Common myeloid progenitor, CD34-positive (primary cell): Measurements from ENCODE around the gene USH2A.

Experiments used
- CTCF ChIA-PET: fragments of 350-600 bp; sonication (Branson Sonifier 250); formaldehyde crosslinking; loops from one replicate; lab custom pipeline; 2021; ENCODE audit warnings: antibody characterized with exemption; lab: Charles Lee
- POLR2A ChIA-PET: fragments of 350-600 bp; sonication (Branson Sonifier 250); formaldehyde crosslinking; loops from one replicate; lab custom pipeline; 2021; ENCODE audit warnings: antibody characterized with exemption; lab: Charles Lee
- DNase-seq, 3 donors: peaks; one replicate each; pipeline versions ENCODE4 v3.0.0 to v3.0.0-alpha.2; 2013
- H3K27ac ChIP-seq, 2 experiments: 1 replicate in 1 of 2; 2 replicates in 1 of 2; pipeline ENCODE4 v1.7.0; 2013; ENCODE audit warnings: inconsistent platforms in 2 of 2, low read length in 2 of 2, mild to moderate bottlenecking in 2 of 2, low read depth in 1 of 2, moderate library complexity in 1 of 2; ENCODE audit not compliant: severe bottlenecking in 2 of 2, insufficient read depth in 1 of 2, poor library complexity in 1 of 2
- H3K27me3 ChIP-seq, 5 experiments: replicated peaks in 2 of 5; 1 replicate in 3 of 5; 2 replicates in 2 of 5; pipeline versions ENCODE4 v1.6.1 to v1.7.0; 2013; ENCODE audit warnings: low read length in 4 of 5, mild to moderate bottlenecking in 2 of 5, moderate library complexity in 2 of 5, inconsistent platforms in 1 of 5; ENCODE audit not compliant: insufficient read depth in 5 of 5, control insufficient read depth in 4 of 5
- H3K36me3 ChIP-seq, 4 experiments: 1 replicate in 2 of 4; 2 replicates in 2 of 4; pipeline versions ENCODE4 v1.6.1 to v1.7.0; 2013; ENCODE audit warnings: low read length in 3 of 4, control low read depth in 1 of 4, mild to moderate bottlenecking in 1 of 4; ENCODE audit not compliant: control insufficient read depth in 4 of 4, insufficient read depth in 4 of 4
- H3K4me1 ChIP-seq, 4 experiments: 1 replicate in 3 of 4; 2 replicates in 1 of 4; pipeline versions ENCODE4 v1.6.1 to v1.7.1; 2013; ENCODE audit warnings: low read length in 3 of 4, mild to moderate bottlenecking in 3 of 4, control low read depth in 1 of 4, inconsistent platforms in 1 of 4, moderate library complexity in 1 of 4; ENCODE audit not compliant: control insufficient read depth in 4 of 4, insufficient read depth in 4 of 4; ENCODE audit errors: control extremely low read depth in 1 of 4
- H3K4me3 ChIP-seq, 7 experiments: 1 replicate in 4 of 7; 2 replicates in 3 of 7; pipeline versions ENCODE4 v1.5.1 to v1.7.0; 2013; ENCODE audit warnings: mild to moderate bottlenecking in 7 of 7, low read length in 6 of 7, moderate library complexity in 6 of 7, inconsistent platforms in 2 of 7, low read depth in 2 of 7, control low read depth in 1 of 7; ENCODE audit not compliant: insufficient read depth in 4 of 7, control insufficient read depth in 1 of 7; ENCODE audit errors: extremely low read depth in 1 of 7
- H3K9me3 ChIP-seq, 5 experiments: 1 replicate in 4 of 5; 2 replicates in 1 of 5; pipeline versions ENCODE4 v1.6.1 to v1.7.1; 2013; ENCODE audit warnings: low read length in 4 of 5, mild to moderate bottlenecking in 2 of 5, inconsistent platforms in 1 of 5, low read depth in 1 of 5, moderate library complexity in 1 of 5; ENCODE audit not compliant: control insufficient read depth in 4 of 5, insufficient read depth in 2 of 5; ENCODE audit errors: control extremely low read depth in 1 of 5
- WGBS: methylation state at CpG from one replicate; pipeline ENCODE4 v1.1.5; 2013; ENCODE audit not compliant: insufficient coverage; 5-methylcytosine and 5-hydroxymethylcytosine counted together

The USH2A gene

GRCh38 chr1:216433175-216433574 is 9.9 kb upstream of the USH2A start:
- Histone ChIP-seq H3K36me3 (no peaks in the 10 kb centered on the region), H3K4me3 (no peak overlapping the region), H3K4me1 (no peaks in the 10 kb centered on the region), H3K9me3 (no peaks in the 10 kb centered on the region), H3K27ac (no peak overlapping the region), H3K27me3 (no peaks in the 10 kb centered on the region)
- ChIA-PET CTCF (no interaction called here), POLR2A (no interaction called here)
- DNase-seq, result no peak
- no CpG with 5 or more reads among the region's 2 CpGs for WGBS

GRCh38 chr1:216430744-216431143 is 7.5 kb upstream of the USH2A start:
- H3K4me3 ChIP-seq, result no peak overlapping the region
- H3K27ac ChIP-seq, result no peak overlapping the region
- no peaks in the 10 kb centered on the region for H3K4me1 ChIP-seq
- no peaks in the 10 kb centered on the region for H3K27me3 ChIP-seq
- WGBS, result 81% methylated on average over 2 of the region's 2 CpGs
- H3K36me3 ChIP-seq, result no peaks in the 10 kb centered on the region
- POLR2A ChIA-PET, result no interaction called here
- CTCF ChIA-PET, result interaction anchor here (1.2 kb wide), 1 partner anchor 10 kb away, joined by 3 read pairs; no protein-coding TSS in a partner anchor
- DNase-seq, result no peak
- H3K9me3 ChIP-seq, result no peaks in the 10 kb centered on the region

- Histone ChIP-seq H3K4me3 (no peak overlapping the region), H3K9me3 (no peaks in the 10 kb centered on the region), H3K27me3 (no peaks in the 10 kb centered on the region), H3K36me3 (no peaks in the 10 kb centered on the region), H3K27ac (no peak overlapping the region), H3K4me1 (no peaks in the 10 kb centered on the region)
- CTCF ChIA-PET, result no interaction called here
- WGBS, result 66% methylated on average over 3 of the region's 5 CpGs
- POLR2A ChIA-PET, result no interaction called here
- no peak for DNase-seq
Observed at GRCh38 chr1:216425577-216425976, 2.3 kb upstream of the USH2A start.

- POLR2A ChIA-PET, result no interaction called here
- Histone ChIP-seq H3K36me3 (no peaks in the 10 kb centered on the region), H3K4me1 (no peaks in the 10 kb centered on the region), H3K27me3 (no peaks in the 10 kb centered on the region), H3K27ac (no peak overlapping the region), H3K9me3 (no peaks in the 10 kb centered on the region), H3K4me3 (no peak overlapping the region)
- CTCF ChIA-PET, result interaction anchor here (0.9 kb wide), 1 partner anchor 11 kb away, joined by 3 read pairs; no protein-coding TSS in a partner anchor
- WGBS, result no CpG with 5 or more reads among the region's 1 CpG
- DNase-seq, result no peak
Observed at GRCh38 chr1:216420746-216421145, 2.5 kb downstream of the USH2A start.

GRCh38 chr1:216420263-216420662 is 3.0 kb downstream of the USH2A start:
- H3K9me3 ChIP-seq, result no peaks in the 10 kb centered on the region
- no peak for DNase-seq
- no peak overlapping the region for H3K27ac ChIP-seq
- H3K36me3 ChIP-seq, result no peaks in the 10 kb centered on the region
- ChIA-PET CTCF (no interaction called here), POLR2A (no interaction called here)
- H3K4me3 ChIP-seq, result no peak overlapping the region
- H3K27me3 ChIP-seq, result no peaks in the 10 kb centered on the region
- no peaks in the 10 kb centered on the region for H3K4me1 ChIP-seq
- no CpG with 5 or more reads among the region's 2 CpGs for WGBS

GRCh38 chr1:216416488-216416887 is 6.8 kb downstream of the USH2A start:
- CTCF ChIA-PET, result no interaction called here
- WGBS, result no CpG with 5 or more reads among the region's 1 CpG

GRCh38 chr1:216410026-216410425 is 13.2 kb downstream of the USH2A start:
- no peaks in the 10 kb centered on the region for H3K9me3 ChIP-seq
- ChIA-PET POLR2A (no interaction called here), CTCF (no interaction called here)
- no peaks in the 10 kb centered on the region for H3K4me1 ChIP-seq
- no CpG with 5 or more reads among the region's 4 CpGs for WGBS
- H3K36me3 ChIP-seq, result no peaks in the 10 kb centered on the region
- DNase-seq, result no peak
- H3K27me3 ChIP-seq, result no peaks in the 10 kb centered on the region
- H3K4me3 ChIP-seq, result no peak overlapping the region
- H3K27ac ChIP-seq, result no peak overlapping the region

More at GRCh38 chr1:216416488-216416887, 6.8 kb downstream of the USH2A start:
- Histone ChIP-seq H3K4me3 (no peak overlapping the region), H3K4me1 (no peaks in the 10 kb centered on the region), H3K27me3 (no peaks in the 10 kb centered on the region), H3K9me3 (no peaks in the 10 kb centered on the region), H3K36me3 (no peaks in the 10 kb centered on the region), H3K27ac (no peak overlapping the region)
- POLR2A ChIA-PET, result no interaction called here
- no peak for DNase-seq
